ENCODE results near the gene AP5Z1.

Gene AP5Z1

GRCh38 chr7:4760952-4761351 lies 14.5 kb upstream of the AP5Z1 start:
- Histone ChIP-seq H3K36me3 (ENCODE audit: low read depth) (peaks cover 80% of the 10 kb centered on the region), H3K27ac (ENCODE audit: poor library complexity, severe bottlenecking) (no peak overlapping the region), H3K4me3 (ENCODE audit: severe bottlenecking) (no peak overlapping the region), H3K4me1 (ENCODE audit: insufficient read depth, poor library complexity, severe bottlenecking) (no peaks in the 10 kb centered on the region), H3K27me3 (ENCODE audit: insufficient read depth, poor library complexity, severe bottlenecking) (no peaks in the 10 kb centered on the region), H3K9me3 (ENCODE audit: severe bottlenecking) (no peaks in the 10 kb centered on the region)
- no peak for TF ChIP-seq CTCF (IDR thresholded peaks at IDR 0.05; ENCODE audit: poor library complexity, severe bottlenecking)
- DNase-seq (ENCODE audit: low spot score), result peak; percentile 71
- no peak for ATAC-seq (ENCODE audit: low read depth)

GRCh38 chr7:4762121-4763055 lies 13.0 kb upstream of the AP5Z1 start:
- no peak overlapping the region for H3K4me3 ChIP-seq (ENCODE audit: severe bottlenecking)
- no peaks in the 10 kb centered on the region for H3K4me1 ChIP-seq (ENCODE audit: insufficient read depth, poor library complexity, severe bottlenecking)
- ATAC-seq (ENCODE audit: low read depth) (no peak), DNase-seq (ENCODE audit: low spot score) (no peak)
- H3K36me3 ChIP-seq (ENCODE audit: low read depth), result peaks cover 76% of the 10 kb centered on the region
- no peak for TF ChIP-seq CTCF (IDR thresholded peaks at IDR 0.05; ENCODE audit: poor library complexity, severe bottlenecking)
- H3K9me3 ChIP-seq (ENCODE audit: severe bottlenecking), result no peaks in the 10 kb centered on the region
- H3K27me3 ChIP-seq (ENCODE audit: insufficient read depth, poor library complexity, severe bottlenecking), result no peaks in the 10 kb centered on the region
- no peak overlapping the region for H3K27ac ChIP-seq (ENCODE audit: poor library complexity, severe bottlenecking)

GRCh38 chr7:4763091-4763793 lies 12.2 kb upstream of the AP5Z1 start:
- Histone ChIP-seq H3K36me3 (ENCODE audit: low read depth) (peaks cover 72% of the 10 kb centered on the region), H3K27me3 (ENCODE audit: insufficient read depth, poor library complexity, severe bottlenecking) (no peaks in the 10 kb centered on the region), H3K4me3 (ENCODE audit: severe bottlenecking) (no peak overlapping the region), H3K27ac (ENCODE audit: poor library complexity, severe bottlenecking) (no peak overlapping the region), H3K9me3 (ENCODE audit: severe bottlenecking) (no peaks in the 10 kb centered on the region), H3K4me1 (ENCODE audit: insufficient read depth, poor library complexity, severe bottlenecking) (no peaks in the 10 kb centered on the region)
- DNase-seq (ENCODE audit: low spot score) (no peak), ATAC-seq (ENCODE audit: low read depth) (no peak)
- TF ChIP-seq CTCF (IDR thresholded peaks at IDR 0.05; ENCODE audit: poor library complexity, severe bottlenecking), result no peak

- ATAC-seq (ENCODE audit: low read depth), result no peak
- TF ChIP-seq CTCF (IDR thresholded peaks at IDR 0.05; ENCODE audit: poor library complexity, severe bottlenecking), result no peak
- H3K36me3 ChIP-seq (ENCODE audit: low read depth), result peaks cover 67% of the 10 kb centered on the region
- no peaks in the 10 kb centered on the region for H3K4me1 ChIP-seq (ENCODE audit: insufficient read depth, poor library complexity, severe bottlenecking)
- no peak overlapping the region for H3K4me3 ChIP-seq (ENCODE audit: severe bottlenecking)
- no peaks in the 10 kb centered on the region for H3K27me3 ChIP-seq (ENCODE audit: insufficient read depth, poor library complexity, severe bottlenecking)
- no peak overlapping the region for H3K27ac ChIP-seq (ENCODE audit: poor library complexity, severe bottlenecking)
- no peaks in the 10 kb centered on the region for H3K9me3 ChIP-seq (ENCODE audit: severe bottlenecking)
- no peak for DNase-seq (ENCODE audit: low spot score)
These were observed 11.6 kb upstream of the AP5Z1 start for GRCh38 chr7:4763794-4764185.

All from RWPE2 (cell line).